ENCODE data around the gene PHYH.
"Not testable (repeated sequence)": the region's sequence is repeated elsewhere in the genome, so short reads cannot be mapped to it uniquely, and the experiment has no call there.

Gene PHYH

GRCh38 chr10:13247784-13248183, 52.1 kb downstream of the PHYH start:
- no peak for TF ChIP-seq CTCF (IDR thresholded peaks at IDR 0.05; ENCODE audit: insufficient read depth, low read length, poor library complexity, severe bottlenecking)
- no peak overlapping the region for H3K4me3 ChIP-seq (replicated peaks; ENCODE audit: low read depth, low read length)
- DNase-seq (ENCODE audit: extremely low read depth, insufficient read length) = no peak
- no peaks in the 10 kb centered on the region for H3K36me3 ChIP-seq (ENCODE audit: control insufficient read depth, insufficient read depth, low read length)
- H3K27me3 ChIP-seq (replicated peaks; ENCODE audit: control insufficient read depth, insufficient read depth, low read length) = no peaks in the 10 kb centered on the region; the same call in 1 of the 2 replicates

GRCh38 chr10:13247246-13247645, 52.6 kb downstream of the PHYH start:
- no peak for DNase-seq (ENCODE audit: extremely low read depth, insufficient read length)
- Histone ChIP-seq H3K27me3 (replicated peaks; ENCODE audit: control insufficient read depth, insufficient read depth, low read length) (no peaks in the 10 kb centered on the region; the same call in 1 of the 2 replicates), H3K36me3 (ENCODE audit: control insufficient read depth, insufficient read depth, low read length) (no peaks in the 10 kb centered on the region), H3K4me3 (replicated peaks; ENCODE audit: low read depth, low read length) (no peak overlapping the region)
- no peak for TF ChIP-seq CTCF (IDR thresholded peaks at IDR 0.05; ENCODE audit: insufficient read depth, low read length, poor library complexity, severe bottlenecking)

GRCh38 chr10:13242260-13242659, 57.6 kb downstream of the PHYH start:
- not testable (repeated sequence) for DNase-seq (ENCODE audit: extremely low read depth, insufficient read length); H3K36me3 ChIP-seq (ENCODE audit: control insufficient read depth, insufficient read depth, low read length); H3K4me3 ChIP-seq (replicated peaks; ENCODE audit: low read depth, low read length); H3K27me3 ChIP-seq (replicated peaks; ENCODE audit: control insufficient read depth, insufficient read depth, low read length)

- no peaks in the 10 kb centered on the region; the same call in 1 of the 2 replicates for H3K27me3 ChIP-seq (replicated peaks; ENCODE audit: control insufficient read depth, insufficient read depth, low read length)
- H3K36me3 ChIP-seq (ENCODE audit: control insufficient read depth, insufficient read depth, low read length) = no peaks in the 10 kb centered on the region
- no peak overlapping the region for H3K4me3 ChIP-seq (replicated peaks; ENCODE audit: low read depth, low read length)
- DNase-seq (ENCODE audit: extremely low read depth, insufficient read length) = no peak
- no peak for TF ChIP-seq CTCF (IDR thresholded peaks at IDR 0.05; ENCODE audit: insufficient read depth, low read length, poor library complexity, severe bottlenecking)
These were observed 58.3 kb downstream of the PHYH start for GRCh38 chr10:13241613-13242012.

- H3K27me3 ChIP-seq (replicated peaks; ENCODE audit: control insufficient read depth, insufficient read depth, low read length) = no peaks in the 10 kb centered on the region; the same call in 1 of the 2 replicates
- H3K36me3 ChIP-seq (ENCODE audit: control insufficient read depth, insufficient read depth, low read length) = no peaks in the 10 kb centered on the region
- DNase-seq (ENCODE audit: extremely low read depth, insufficient read length) = no peak
- no peak for TF ChIP-seq CTCF (IDR thresholded peaks at IDR 0.05; ENCODE audit: insufficient read depth, low read length, poor library complexity, severe bottlenecking)
- no peak overlapping the region for H3K4me3 ChIP-seq (replicated peaks; ENCODE audit: low read depth, low read length)
These were observed 59.9 kb downstream of the PHYH start for GRCh38 chr10:13239923-13240322.

GRCh38 chr10:13238271-13239077, 61.4 kb downstream of the PHYH start:
- no peak for DNase-seq (ENCODE audit: extremely low read depth, insufficient read length)
- no peak overlapping the region for H3K4me3 ChIP-seq (replicated peaks; ENCODE audit: low read depth, low read length)

More at GRCh38 chr10:13238271-13239077, 61.4 kb downstream of the PHYH start:
- Histone ChIP-seq H3K27me3 (replicated peaks; ENCODE audit: control insufficient read depth, insufficient read depth, low read length) (no peaks in the 10 kb centered on the region; the same call in 1 of the 2 replicates), H3K36me3 (ENCODE audit: control insufficient read depth, insufficient read depth, low read length) (no peaks in the 10 kb centered on the region)
- no peak for TF ChIP-seq CTCF (IDR thresholded peaks at IDR 0.05; ENCODE audit: insufficient read depth, low read length, poor library complexity, severe bottlenecking)
